ENCODE data around the gene B3GNT7. TPM values are rescaled to one million over a fixed set of nuclear protein-coding genes. Genes with fewer than 3 reads are reported as not detected.

Gene B3GNT7
- total RNA-seq, 1 experiment from 2014 or later = 11.0 TPM

- no TSS peak for BruUV-seq (replicated peaks)
- Histone ChIP-seq H3K4me3 (ENCODE audit: low read length) (no peak overlapping the region), H3K79me2 (ENCODE audit: low read length) (no peaks in the 10 kb centered on the region), H3F3A (ENCODE audit: low read length, unreplicated experiment) (no peaks in the 10 kb centered on the region), H3K9me2 (replicated peaks; ENCODE audit: low read length) (no peaks in the 10 kb centered on the region), H3K4me1 (ENCODE audit: insufficient read depth, low read length) (peaks cover 13% of the 10 kb centered on the region), H3K36me3 (ENCODE audit: low read depth, low read length) (no peaks in the 10 kb centered on the region), H3K9me3 (ENCODE audit: low read length) (no peaks in the 10 kb centered on the region), H3K27ac (ENCODE audit: low read length) (no peak overlapping the region), H4K20me1 (ENCODE audit: low read length) (no peaks in the 10 kb centered on the region), H3K27me3 (ENCODE audit: low read length) (no peaks in the 10 kb centered on the region), H3K9ac (ENCODE audit: low read length) (no peak overlapping the region), H2AFZ (ENCODE audit: low read length) (no peak overlapping the region), H3K4me2 (ENCODE audit: low read length) (no peak overlapping the region)
- no peak for ATAC-seq
- CTCF ChIA-PET = no interaction called here
- TF ChIP-seq EZH2phosphoT487 (IDR thresholded peaks at IDR 0.05; ENCODE audit: borderline replicate concordance, low read length) (no peak), CTCF (conservative IDR thresholded peaks at IDR 0.05; ENCODE audit: low read depth, low read length) (no peak), EZH2 (IDR thresholded peaks at IDR 0.05; ENCODE audit: low read length, unreplicated experiment) (no peak)
- intact Hi-C loops (cut with micrococcal nuclease) = no loop called here
- DNase-seq = no peak
- POLR2A ChIA-PET (ENCODE audit: unreplicated experiment) = no interaction called here
Observed at GRCh38 chr2:231413921-231414476, 18.5 kb downstream of the B3GNT7 start.

GRCh38 chr2:231415029-231415428, 19.5 kb downstream of the B3GNT7 start:
- DNase-seq = no peak
- TF ChIP-seq CTCF (conservative IDR thresholded peaks at IDR 0.05; ENCODE audit: low read depth, low read length) (no peak), EZH2 (IDR thresholded peaks at IDR 0.05; ENCODE audit: low read length, unreplicated experiment) (no peak)
- ChIA-PET CTCF (no interaction called here), POLR2A (ENCODE audit: unreplicated experiment) (no interaction called here)
- no peaks in the 10 kb centered on the region for H4K20me1 ChIP-seq (ENCODE audit: low read length)
- no peak overlapping the region for H3K27ac ChIP-seq (ENCODE audit: low read length)
- H2AFZ ChIP-seq (ENCODE audit: low read length) = no peak overlapping the region
- intact Hi-C loops (cut with micrococcal nuclease) = no loop called here
- peaks cover 13% of the 10 kb centered on the region for H3K4me1 ChIP-seq (ENCODE audit: insufficient read depth, low read length)
- H3K4me3 ChIP-seq (ENCODE audit: low read length) = no peak overlapping the region
- H3K36me3 ChIP-seq (ENCODE audit: low read depth, low read length) = no peaks in the 10 kb centered on the region
- H3K27me3 ChIP-seq (ENCODE audit: low read length) = no peaks in the 10 kb centered on the region
- H3K79me2 ChIP-seq (ENCODE audit: low read length) = no peaks in the 10 kb centered on the region
- H3K9ac ChIP-seq (ENCODE audit: low read length) = no peak overlapping the region
- no TSS peak for BruUV-seq (replicated peaks)
- no peaks in the 10 kb centered on the region for H3K9me2 ChIP-seq (replicated peaks; ENCODE audit: low read length)
- H3F3A ChIP-seq (ENCODE audit: low read length, unreplicated experiment) = no peaks in the 10 kb centered on the region
- ATAC-seq = no peak
- H3K4me2 ChIP-seq (ENCODE audit: low read length) = no peak overlapping the region
- H3K9me3 ChIP-seq (ENCODE audit: low read length) = no peaks in the 10 kb centered on the region

- Histone ChIP-seq H3F3A (ENCODE audit: low read length, unreplicated experiment) (no peaks in the 10 kb centered on the region), H3K9me3 (ENCODE audit: low read length) (no peaks in the 10 kb centered on the region), H3K4me3 (ENCODE audit: low read length) (no peak overlapping the region), H3K9me2 (replicated peaks; ENCODE audit: low read length) (no peaks in the 10 kb centered on the region), H3K79me2 (ENCODE audit: low read length) (no peaks in the 10 kb centered on the region), H3K36me3 (ENCODE audit: low read depth, low read length) (no peaks in the 10 kb centered on the region), H2AFZ (ENCODE audit: low read length) (no peak overlapping the region), H4K20me1 (ENCODE audit: low read length) (no peaks in the 10 kb centered on the region), H3K4me2 (ENCODE audit: low read length) (no peak overlapping the region), H3K4me1 (ENCODE audit: insufficient read depth, low read length) (no peaks in the 10 kb centered on the region), H3K27ac (ENCODE audit: low read length) (no peak overlapping the region), H3K9ac (ENCODE audit: low read length) (no peak overlapping the region), H3K27me3 (ENCODE audit: low read length) (no peaks in the 10 kb centered on the region)
- TF ChIP-seq EZH2phosphoT487 (IDR thresholded peaks at IDR 0.05; ENCODE audit: borderline replicate concordance, low read length) = no peak
- no peak for TF ChIP-seq EZH2 (IDR thresholded peaks at IDR 0.05; ENCODE audit: low read length, unreplicated experiment)
- POLR2A ChIA-PET (ENCODE audit: unreplicated experiment) = no interaction called here
- intact Hi-C loops (cut with micrococcal nuclease) = no loop called here
- no TSS peak for BruUV-seq (replicated peaks)
- ATAC-seq = no peak
- CTCF ChIA-PET = no interaction called here
- no peak for DNase-seq
Observed at GRCh38 chr2:231418820-231419640, 23.5 kb downstream of the B3GNT7 start.
